ENCODE results near the gene CCDC85C. TPM values are rescaled to one million over a fixed set of nuclear protein-coding genes. Genes with fewer than 3 reads are reported as not detected.

CCDC85C gene
- total and polyA plus RNA-seq, 4 donors = 8.4 to 34.5 (median 25.0) TPM

GRCh38 chr14:99574099-99574880 lies 29.7 kb downstream of the CCDC85C start:
- no peaks in the 10 kb centered on the region for H3K9me3 ChIP-seq (ENCODE audit: control insufficient read depth, insufficient read depth, low read length)
- peaks cover 11% of the 10 kb centered on the region for H3K36me3 ChIP-seq (ENCODE audit: control insufficient read depth, insufficient read depth, low read length)
- no peaks in the 10 kb centered on the region for H3K27me3 ChIP-seq (ENCODE audit: control insufficient read depth, insufficient read depth, low read length)
- 33% methylated on average over 9 of the region's 11 CpGs for WGBS (ENCODE audit: insufficient coverage)
- no peak overlapping the region for H3K4me3 ChIP-seq (ENCODE audit: low read depth, low read length)
- H3K4me1 ChIP-seq (ENCODE audit: control insufficient read depth, insufficient read depth, low read length) = peaks cover 87% of the 10 kb centered on the region
- peak in 2 of 6 donors; percentile 59 to 81 for DNase-seq (ENCODE audit: low read depth in 4 of 6, low spot score in 6 of 6)
- H3K27ac ChIP-seq (ENCODE audit: low read depth, low read length) = peak overlapping the region; percentile 57

DNA sequence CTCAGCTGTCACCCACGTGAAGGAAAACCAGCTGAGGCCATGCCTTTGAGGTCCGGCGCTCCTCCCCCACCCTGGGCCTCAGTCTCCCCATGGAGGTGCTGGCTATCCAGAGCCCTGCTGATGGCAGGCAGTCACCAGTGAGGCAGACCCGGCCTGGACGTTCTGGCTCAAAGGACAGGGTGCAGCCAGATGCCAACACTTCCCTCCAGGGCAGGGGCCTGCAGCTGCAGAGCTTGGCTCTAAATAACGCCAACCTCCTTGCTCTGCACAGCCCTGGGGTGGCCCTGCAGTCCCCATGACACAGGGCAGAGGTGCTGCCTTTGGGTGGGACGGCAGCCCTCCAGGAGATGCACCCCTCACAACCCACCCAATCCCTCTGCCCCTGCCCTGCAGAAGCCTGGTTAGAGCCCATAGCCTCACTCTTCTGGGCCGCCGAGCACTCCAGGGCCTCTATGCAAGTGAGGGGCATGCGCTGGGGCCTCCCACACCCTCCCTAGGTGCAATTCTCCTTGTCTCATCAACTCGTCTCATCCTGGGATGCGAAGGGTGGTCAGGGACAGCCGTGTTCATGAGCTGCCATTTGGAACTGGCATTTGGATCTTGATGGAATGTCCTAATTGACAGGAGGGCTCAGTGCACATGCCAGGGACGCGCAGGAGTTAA lies 30.4 kb downstream of the CCDC85C start:
- DNase-seq (ENCODE audit: low read depth in 4 of 6, low spot score in 6 of 6) = no peak
- Histone ChIP-seq H3K27me3 (ENCODE audit: control insufficient read depth, insufficient read depth, low read length) (no peaks in the 10 kb centered on the region), H3K4me1 (ENCODE audit: control insufficient read depth, insufficient read depth, low read length) (peaks cover 87% of the 10 kb centered on the region), H3K27ac (ENCODE audit: low read depth, low read length) (no peak overlapping the region), H3K36me3 (ENCODE audit: control insufficient read depth, insufficient read depth, low read length) (peaks cover 7% of the 10 kb centered on the region), H3K4me3 (ENCODE audit: low read depth, low read length) (no peak overlapping the region), H3K9me3 (ENCODE audit: control insufficient read depth, insufficient read depth, low read length) (no peaks in the 10 kb centered on the region)
- WGBS (ENCODE audit: insufficient coverage) = 68% methylated on average over 13 of the region's 15 CpGs

- peaks cover 93% of the 10 kb centered on the region for H3K4me1 ChIP-seq (ENCODE audit: control insufficient read depth, insufficient read depth, low read length)
Measured at GRCh38 chr14:99573000-99573330, 31.0 kb downstream of the CCDC85C start.

DNA sequence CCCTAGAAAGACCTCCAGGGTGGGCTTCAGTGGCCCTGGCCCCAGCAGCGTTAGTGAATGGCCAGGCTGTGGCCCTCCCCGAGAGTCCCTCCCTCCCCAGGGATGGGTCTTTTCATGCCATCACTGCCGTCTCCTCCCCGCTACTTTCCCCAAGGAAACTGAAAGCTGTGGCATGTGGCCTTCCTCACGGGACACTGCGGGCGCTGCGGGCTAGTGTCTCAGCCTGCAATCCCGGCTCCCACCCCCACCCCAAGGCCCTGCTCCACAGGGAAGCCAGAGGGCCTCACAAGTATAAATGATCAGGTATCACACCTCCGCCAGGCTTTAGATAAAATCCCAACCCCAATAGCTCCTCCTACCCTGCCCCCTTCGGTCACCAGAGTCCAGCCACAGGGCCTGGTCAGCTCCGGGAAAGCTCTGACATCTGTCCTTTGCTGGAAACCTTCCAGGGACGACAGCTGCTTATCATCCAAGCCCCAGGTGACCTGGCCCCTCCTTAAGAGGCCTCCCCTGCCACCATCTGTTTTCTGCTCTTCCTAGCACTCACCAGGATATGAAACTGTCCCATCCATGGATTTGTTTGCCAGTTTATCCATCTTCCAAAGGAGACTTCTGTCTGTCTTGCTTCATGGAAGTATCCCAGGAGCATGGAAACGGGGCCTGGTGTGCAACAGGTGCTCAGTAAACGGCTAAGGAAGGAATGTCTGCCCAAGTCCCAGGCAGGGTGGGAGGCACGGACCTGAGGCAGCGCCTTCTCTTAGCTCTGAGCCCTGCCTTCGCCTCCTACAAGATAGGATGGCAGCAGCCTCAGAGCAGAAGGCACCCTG lies 31.6 kb downstream of the CCDC85C start:
- Histone ChIP-seq H3K9me3 (ENCODE audit: control insufficient read depth, insufficient read depth, low read length) (no peaks in the 10 kb centered on the region), H3K36me3 (ENCODE audit: control insufficient read depth, insufficient read depth, low read length) (peaks cover 7% of the 10 kb centered on the region), H3K27ac (ENCODE audit: low read depth, low read length) (no peak overlapping the region), H3K4me1 (ENCODE audit: control insufficient read depth, insufficient read depth, low read length) (peaks cover 94% of the 10 kb centered on the region), H3K4me3 (ENCODE audit: low read depth, low read length) (no peak overlapping the region), H3K27me3 (ENCODE audit: control insufficient read depth, insufficient read depth, low read length) (no peaks in the 10 kb centered on the region)
- DNase-seq (ENCODE audit: low read depth in 4 of 6, low spot score in 6 of 6) = no peak
- WGBS (ENCODE audit: insufficient coverage) = 62% methylated on average over 16 of the region's 18 CpGs

More at GRCh38 chr14:99573000-99573330, 31.0 kb downstream of the CCDC85C start:
- H3K9me3 ChIP-seq (ENCODE audit: control insufficient read depth, insufficient read depth, low read length) = no peaks in the 10 kb centered on the region
- DNase-seq (ENCODE audit: low read depth in 4 of 6, low spot score in 6 of 6) = no peak
- WGBS (ENCODE audit: insufficient coverage) = 65% methylated on average over 16 of the region's 16 CpGs
- H3K27ac ChIP-seq (ENCODE audit: low read depth, low read length) = no peak overlapping the region
- no peaks in the 10 kb centered on the region for H3K27me3 ChIP-seq (ENCODE audit: control insufficient read depth, insufficient read depth, low read length)
- peaks cover 7% of the 10 kb centered on the region for H3K36me3 ChIP-seq (ENCODE audit: control insufficient read depth, insufficient read depth, low read length)
- H3K4me3 ChIP-seq (ENCODE audit: low read depth, low read length) = no peak overlapping the region

DNA sequence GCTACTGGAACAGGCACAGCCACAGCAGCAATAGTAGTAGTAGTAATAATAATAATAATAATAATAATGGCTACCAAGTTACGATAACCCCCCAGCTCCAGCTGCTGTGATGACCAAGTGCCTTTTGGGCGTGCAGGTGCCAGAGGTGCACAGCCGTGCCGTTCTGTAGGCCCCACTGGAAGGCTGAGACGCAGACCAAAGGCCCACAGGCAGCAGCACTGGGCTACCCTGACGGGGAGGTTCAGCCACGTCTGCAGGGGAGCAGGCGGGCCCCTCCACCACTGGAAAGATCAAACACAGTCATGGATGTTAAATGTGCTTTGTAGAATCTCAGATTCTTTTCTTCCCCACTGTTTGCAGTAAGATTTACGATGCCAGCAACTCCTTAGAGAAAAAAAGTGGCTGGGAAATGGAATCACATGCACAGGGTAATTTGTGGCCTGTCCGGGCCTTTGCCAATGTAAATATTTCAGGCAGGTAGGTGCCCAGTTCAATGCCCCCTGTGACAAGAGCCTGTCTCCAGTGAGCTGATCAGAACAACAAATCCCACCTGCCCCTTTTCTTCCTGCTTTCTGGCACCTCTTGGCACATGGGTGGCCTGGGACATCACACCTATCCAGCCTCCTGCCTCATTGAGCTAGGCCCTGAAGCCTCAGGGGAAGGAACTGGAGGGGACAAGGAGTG lies 32.6 kb downstream of the CCDC85C start:
- peaks cover 88% of the 10 kb centered on the region for H3K4me1 ChIP-seq (ENCODE audit: control insufficient read depth, insufficient read depth, low read length)
- 63% methylated on average over 6 of the region's 10 CpGs for WGBS (ENCODE audit: insufficient coverage)

GRCh38 chr14:99570544-99571302 lies 33.3 kb downstream of the CCDC85C start:
- WGBS (ENCODE audit: insufficient coverage) = 55% methylated on average over 3 of the region's 12 CpGs
- no peaks in the 10 kb centered on the region for H3K27me3 ChIP-seq (ENCODE audit: control insufficient read depth, insufficient read depth, low read length)
- no peak for DNase-seq (ENCODE audit: low read depth in 4 of 6, low spot score in 6 of 6)
- peaks cover 87% of the 10 kb centered on the region for H3K4me1 ChIP-seq (ENCODE audit: control insufficient read depth, insufficient read depth, low read length)
- no peaks in the 10 kb centered on the region for H3K9me3 ChIP-seq (ENCODE audit: control insufficient read depth, insufficient read depth, low read length)
- H3K27ac ChIP-seq (ENCODE audit: low read depth, low read length) = no peak overlapping the region
- no peak overlapping the region for H3K4me3 ChIP-seq (ENCODE audit: low read depth, low read length)
- H3K36me3 ChIP-seq (ENCODE audit: control insufficient read depth, insufficient read depth, low read length) = peaks cover 7% of the 10 kb centered on the region

More for the DNA sequence above, 32.6 kb downstream of the CCDC85C start:
- no peaks in the 10 kb centered on the region for H3K9me3 ChIP-seq (ENCODE audit: control insufficient read depth, insufficient read depth, low read length)
- peak in 2 of 6 donors; percentile 42 to 71 for DNase-seq (ENCODE audit: low read depth in 4 of 6, low spot score in 6 of 6)
- peak overlapping the region; percentile 6 for H3K27ac ChIP-seq (ENCODE audit: low read depth, low read length)
- H3K36me3 ChIP-seq (ENCODE audit: control insufficient read depth, insufficient read depth, low read length) = peaks cover 7% of the 10 kb centered on the region
- no peaks in the 10 kb centered on the region for H3K27me3 ChIP-seq (ENCODE audit: control insufficient read depth, insufficient read depth, low read length)
- no peak overlapping the region for H3K4me3 ChIP-seq (ENCODE audit: low read depth, low read length)

GRCh38 chr14:99569725-99570543 lies 34.1 kb downstream of the CCDC85C start:
- Histone ChIP-seq H3K4me3 (ENCODE audit: low read depth, low read length) (no peak overlapping the region), H3K9me3 (ENCODE audit: control insufficient read depth, insufficient read depth, low read length) (no peaks in the 10 kb centered on the region), H3K36me3 (ENCODE audit: control insufficient read depth, insufficient read depth, low read length) (peaks cover 1% of the 10 kb centered on the region), H3K27ac (ENCODE audit: low read depth, low read length) (no peak overlapping the region), H3K27me3 (ENCODE audit: control insufficient read depth, insufficient read depth, low read length) (no peaks in the 10 kb centered on the region), H3K4me1 (ENCODE audit: control insufficient read depth, insufficient read depth, low read length) (peaks cover 87% of the 10 kb centered on the region)
- WGBS (ENCODE audit: insufficient coverage) = 82% methylated on average over 13 of the region's 14 CpGs
- no peak for DNase-seq (ENCODE audit: low read depth in 4 of 6, low spot score in 6 of 6)
